Epithelial cell of prostate (primary cell): Measurements from ENCODE around the gene TAF6.

ENCODE experiments used
- DNase-seq: peaks from one replicate; pipeline ENCODE4 v3.0.0-alpha.2; 2011; ENCODE audit warnings: low read depth, low spot score
- H3K27ac ChIP-seq: fragments of 450-650 bp; 2 replicates; pipeline ENCODE4 v1.5.1; 2017; ENCODE audit warnings: mild to moderate bottlenecking

Gene TAF6

DNA sequence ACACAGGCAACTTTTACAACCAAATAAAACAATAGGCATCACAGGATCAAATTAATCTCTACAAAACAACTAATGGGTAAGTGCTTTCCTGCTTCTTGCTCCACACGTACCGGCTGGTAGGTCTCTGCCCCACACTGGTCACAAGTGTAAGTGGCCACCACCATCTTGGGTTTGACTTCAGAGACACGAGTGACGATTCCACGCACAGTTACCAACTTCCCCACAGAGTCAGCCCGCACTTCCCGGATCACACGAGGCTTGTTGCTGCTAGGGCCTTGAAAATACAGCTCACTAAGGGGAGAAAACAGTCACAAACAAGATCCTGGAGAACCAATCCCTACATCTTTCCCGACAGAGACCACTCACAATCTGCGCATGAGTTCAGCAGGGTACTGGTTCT is 20.2 kb downstream of the TAF6 start:
- H3K27ac ChIP-seq: no peak overlapping the region
- DNase-seq: no peak

DNA sequence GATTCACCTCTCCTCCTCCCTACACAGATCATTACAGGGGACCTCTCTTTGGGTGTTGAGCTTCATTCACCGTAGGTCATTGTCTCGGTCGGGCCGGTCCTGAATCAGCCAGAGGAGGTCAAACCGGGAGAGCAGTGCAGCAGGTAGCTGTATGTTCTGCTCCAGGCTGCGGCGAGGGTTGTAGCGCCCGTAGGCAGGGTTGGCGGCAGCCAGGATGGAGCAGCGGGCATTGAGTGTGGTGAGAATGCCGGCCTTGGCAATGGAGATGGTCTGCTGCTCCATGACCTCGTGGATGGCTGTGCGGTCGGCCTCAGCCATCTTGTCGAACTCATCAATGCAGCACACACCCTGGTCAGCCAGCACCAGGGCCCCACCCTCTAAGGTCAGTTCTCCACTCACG is 23.5 kb downstream of the TAF6 start:
- no peak for DNase-seq
- H3K27ac ChIP-seq: no peak overlapping the region

DNA sequence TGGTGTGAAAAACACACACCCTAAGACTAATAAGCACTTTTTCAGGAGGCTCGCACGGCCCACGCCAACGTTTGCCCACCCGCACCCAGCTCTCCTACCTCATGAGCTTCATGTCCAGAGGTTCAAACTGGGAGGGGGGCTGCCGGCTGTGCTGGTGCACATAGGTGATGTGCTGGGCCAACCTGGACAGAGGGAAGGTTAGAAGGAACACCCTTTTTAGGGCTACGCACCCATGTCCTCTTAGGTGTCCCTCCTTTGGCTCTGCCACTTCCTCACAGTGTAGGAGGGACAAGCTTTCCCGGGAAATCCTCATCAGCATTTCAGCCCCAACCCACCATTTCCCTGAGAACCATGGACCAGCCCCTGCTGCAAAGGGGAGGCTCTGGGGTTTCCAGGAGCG is 23.9 kb downstream of the TAF6 start:
- no peak for DNase-seq
- no peak overlapping the region for H3K27ac ChIP-seq

DNA sequence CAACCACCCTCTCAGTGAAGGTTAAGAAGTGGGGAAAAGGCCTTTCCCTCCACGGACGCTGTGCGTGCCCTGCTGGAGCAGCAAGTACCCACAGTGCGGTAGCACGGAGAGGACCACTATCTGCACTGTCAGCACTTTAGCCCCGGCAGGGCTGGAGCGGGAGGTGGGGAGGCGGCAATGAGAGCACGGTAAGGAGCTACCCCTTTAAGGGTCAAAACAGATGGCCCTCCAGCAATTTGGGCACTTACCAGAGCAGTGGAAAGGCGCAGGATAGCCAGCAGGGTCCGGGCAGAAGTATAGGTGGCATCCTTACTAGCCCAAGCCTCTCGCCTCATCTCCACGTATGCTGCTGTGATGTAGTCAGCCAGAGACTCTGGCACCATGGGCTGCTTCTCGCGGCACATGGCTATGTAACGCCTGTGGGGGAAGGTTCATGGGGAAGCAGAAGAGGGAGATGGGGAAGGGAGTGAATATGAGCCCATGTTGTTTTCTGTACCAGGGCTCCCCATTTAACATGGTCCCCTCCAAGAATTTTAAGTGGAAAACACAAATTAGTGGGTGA is 25.2 kb downstream of the TAF6 start:
- H3K27ac ChIP-seq: no peak overlapping the region
- DNase-seq: no peak

DNA sequence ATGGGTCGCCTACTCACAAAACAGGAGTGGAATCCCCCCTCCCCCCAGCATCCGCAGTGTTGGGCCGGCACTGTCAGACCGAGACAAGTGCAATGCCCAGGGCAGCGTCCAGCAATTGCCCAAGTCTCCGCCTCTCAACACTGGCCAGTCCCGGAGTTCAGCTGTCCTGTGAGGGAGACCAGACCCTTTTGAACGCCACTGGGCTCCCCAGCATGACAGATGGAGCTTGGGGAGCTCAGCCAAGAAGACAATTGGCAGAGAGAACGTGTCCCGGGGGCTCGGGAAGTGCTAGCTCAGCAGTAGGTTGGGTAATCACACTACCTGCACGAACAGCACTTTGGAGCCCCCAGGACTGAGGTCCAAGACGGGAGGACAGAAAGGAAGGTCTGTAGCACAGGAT is 25.7 kb downstream of the TAF6 start:
- DNase-seq: no peak
- H3K27ac ChIP-seq: no peak overlapping the region

DNA sequence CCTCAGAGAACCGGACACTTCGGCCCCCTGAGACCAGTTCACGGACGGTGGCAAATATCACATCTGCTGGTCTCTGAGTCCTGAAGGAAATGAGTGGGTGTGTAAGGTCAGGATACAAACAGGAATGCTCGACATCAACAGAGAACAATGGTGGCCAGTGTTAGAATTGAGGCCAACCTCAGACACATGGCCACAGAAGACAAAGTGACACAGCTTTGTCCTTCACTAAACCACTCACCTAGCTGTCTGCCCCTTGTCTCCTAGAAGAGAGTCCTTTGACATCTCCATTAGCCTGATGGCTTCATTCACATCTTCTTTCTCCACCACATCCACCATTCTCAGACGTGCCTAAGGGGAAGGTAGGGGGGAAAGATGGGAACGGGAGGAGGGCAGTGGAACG is 26.1 kb downstream of the TAF6 start:
- DNase-seq: no peak
- H3K27ac ChIP-seq: no peak overlapping the region

DNA sequence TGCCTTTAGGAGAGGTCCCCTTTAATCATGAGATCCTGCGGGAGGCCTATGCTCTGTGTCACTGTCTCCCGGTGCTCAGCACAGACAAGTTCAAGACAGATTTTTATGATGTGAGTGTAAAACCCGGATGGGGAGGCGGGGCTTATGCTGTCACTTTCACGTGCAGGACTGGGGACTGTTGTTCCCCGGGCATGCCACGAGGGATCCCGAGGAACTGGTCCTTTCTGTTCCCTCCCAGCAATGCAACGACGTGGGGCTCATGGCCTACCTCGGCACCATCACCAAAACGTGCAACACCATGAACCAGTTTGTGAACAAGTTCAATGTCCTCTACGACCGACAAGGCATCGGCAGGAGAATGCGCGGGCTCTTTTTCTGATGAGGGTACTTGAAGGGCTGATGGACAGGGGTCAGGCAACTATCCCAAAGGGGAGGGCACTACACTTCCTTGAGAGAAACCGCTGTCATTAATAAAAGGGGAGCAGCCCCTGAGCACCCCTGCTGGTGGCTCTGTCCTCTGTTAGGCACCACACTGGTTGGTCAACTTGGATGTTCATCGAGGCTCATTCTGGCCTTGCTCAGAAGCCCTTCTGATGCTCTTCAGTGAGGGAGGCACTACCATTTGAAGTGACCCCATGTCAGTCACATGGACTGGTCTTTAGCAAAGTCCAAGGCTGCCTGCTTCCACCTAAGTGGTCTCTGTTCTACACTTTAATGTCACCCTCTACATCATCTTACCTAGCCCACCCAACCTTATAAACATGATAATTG is 27.6 kb downstream of the TAF6 start:
- peak overlapping the region; percentile 94 for H3K27ac ChIP-seq

DNA sequence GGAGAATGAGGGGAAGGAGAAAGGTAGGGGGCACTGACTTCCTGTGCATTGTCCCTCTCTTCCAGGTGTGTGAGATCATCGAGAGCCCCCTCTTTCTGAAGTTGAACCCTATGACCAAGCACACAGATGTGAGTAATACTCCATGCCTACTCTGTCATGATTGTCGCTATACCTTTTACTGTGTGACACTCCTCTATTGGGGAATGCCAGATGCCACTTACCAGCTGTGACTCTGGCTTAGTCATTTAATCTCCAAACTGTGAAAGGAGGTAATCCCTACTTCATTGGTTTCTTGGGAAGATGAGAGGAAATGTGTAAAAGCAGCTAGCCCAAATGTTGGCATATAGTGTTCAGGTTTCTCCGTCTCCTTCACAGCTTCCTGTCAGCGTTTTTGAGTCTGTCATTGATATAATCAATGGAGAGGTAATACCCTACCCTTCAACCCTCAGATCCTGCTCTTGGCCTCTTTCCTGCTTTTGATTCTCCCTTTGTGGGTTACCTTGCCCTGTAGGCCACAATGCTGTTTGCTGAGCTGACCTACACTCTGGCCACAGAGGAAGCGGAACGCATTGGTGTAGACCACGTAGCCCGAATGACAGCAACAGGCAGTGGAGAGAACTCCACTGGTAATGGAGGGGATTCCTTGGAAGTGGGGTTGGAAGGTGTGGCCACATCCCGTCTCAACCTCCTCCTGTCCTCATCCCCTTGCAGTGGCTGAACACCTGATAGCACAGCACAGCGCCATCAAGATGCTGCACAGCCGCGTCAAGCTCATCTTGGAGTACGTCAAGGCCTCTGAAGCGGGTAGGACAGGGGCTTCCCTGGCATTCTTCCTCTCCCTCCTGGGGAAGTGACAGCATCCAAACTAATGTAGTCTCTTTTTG is 28.4 kb downstream of the TAF6 start:
- DNase-seq: no peak
- peak overlapping the region; percentile 94 for H3K27ac ChIP-seq

More for the DNA sequence above, 27.6 kb downstream of the TAF6 start:
- DNase-seq: no peak

DNA sequence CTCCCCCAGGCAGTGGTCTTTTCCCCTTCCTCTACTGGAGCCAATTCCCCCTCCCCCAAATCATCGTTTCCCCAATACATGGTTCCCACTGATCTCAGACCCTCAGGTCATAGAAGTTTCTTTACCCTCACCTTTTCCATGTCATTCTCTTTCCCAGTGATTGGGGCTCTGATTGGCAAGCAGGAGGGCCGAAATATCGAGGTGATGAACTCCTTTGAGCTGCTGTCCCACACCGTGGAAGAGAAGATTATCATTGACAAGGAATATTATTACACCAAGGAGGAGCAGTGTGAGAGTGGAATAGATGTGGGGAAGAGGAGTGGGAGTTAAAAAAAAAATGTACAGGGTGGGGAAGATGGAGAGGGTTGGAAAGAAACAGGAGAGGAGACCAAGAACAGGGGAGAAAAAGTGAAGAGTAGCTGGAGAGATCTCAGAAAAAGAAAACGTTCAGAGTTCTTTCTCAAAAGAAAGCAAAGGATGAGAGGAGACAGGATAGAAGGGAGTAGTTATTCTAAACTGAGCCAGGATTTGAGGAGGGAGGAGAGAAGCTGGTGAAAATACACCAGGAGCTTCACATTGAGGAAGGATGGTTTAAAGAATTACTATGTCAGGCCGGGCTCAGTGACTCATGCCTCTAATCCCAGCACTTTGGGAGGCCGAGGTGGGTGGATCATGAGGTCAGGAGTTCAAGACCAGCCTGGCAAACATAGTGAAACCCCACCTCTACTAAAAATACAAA is 29.5 kb downstream of the TAF6 start:
- DNase-seq: no peak
- H3K27ac ChIP-seq: peak overlapping the region; percentile 94

DNA sequence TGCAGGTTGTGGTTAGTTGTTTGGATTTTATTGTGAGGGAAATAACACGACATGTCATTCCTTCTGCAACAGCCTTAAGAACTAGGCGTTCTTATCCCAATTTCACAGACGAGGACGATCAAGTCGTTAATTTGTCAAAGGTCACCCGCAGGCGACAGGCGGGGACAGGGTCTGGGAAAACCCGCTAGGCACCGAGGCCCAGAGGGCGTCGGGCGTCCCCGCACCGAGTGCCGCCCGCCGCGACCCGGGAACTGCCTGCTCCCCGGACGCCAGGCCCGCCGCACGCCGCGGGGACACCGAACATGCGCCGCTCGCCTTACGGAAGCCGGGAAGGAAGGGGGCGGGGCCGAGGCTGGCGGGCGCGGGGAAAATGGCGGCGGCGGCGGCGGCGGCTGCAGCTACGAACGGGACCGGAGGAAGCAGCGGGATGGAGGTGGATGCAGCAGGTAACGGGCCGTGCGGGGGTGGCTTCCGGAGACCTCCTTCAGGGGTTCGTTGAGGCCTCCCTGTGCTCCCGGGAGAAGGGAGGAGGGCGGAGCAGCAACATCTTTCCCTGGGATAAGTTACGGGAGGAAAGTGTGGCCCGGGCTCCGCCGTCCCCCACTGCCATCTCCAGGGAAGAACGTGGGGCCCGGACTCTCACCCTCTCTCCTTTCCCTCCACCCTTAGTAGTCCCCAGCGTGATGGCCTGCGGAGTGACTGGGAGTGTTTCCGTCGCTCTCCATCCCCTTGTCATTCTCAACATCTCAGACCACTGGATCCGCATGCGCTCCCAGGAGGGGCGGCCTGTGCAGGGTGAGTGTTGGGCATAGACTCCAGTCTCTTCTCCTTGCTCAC is 30.3 kb downstream of the TAF6 start, which contains the start of gene COPS6:
Gene COPS6 (plus strand): TSS at position 349 of the 837 bp plus-strand sequence. CDS start 22 bp downstream, at position 371.
- no peak for DNase-seq
- H3K27ac ChIP-seq: peak within 1 kb of the TSS; percentile 94

DNA sequence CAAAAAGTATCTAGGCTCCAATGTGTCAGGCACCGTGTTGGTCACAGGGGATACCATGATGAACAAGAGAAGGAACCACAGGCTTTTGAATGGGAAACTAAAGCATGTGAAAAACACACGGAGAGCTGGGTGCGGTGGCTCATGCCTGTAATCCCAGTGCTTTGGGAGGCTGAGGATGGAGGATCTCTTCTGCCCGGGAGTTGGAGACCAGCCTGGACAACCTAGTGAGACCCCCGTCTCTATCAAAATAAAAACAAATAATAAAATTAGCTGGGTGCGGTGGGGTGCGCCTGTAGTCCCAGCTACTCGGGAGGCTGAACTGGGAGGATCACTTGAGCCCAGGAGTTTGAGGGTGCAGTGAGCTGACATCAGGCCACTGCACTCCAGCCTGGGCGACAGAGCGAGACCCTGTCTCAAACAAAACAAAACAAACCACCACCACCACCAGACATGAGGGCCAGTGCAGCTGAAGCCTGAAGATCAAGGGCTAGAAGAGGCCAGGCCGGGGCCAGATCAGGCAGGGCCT is 31.0 kb downstream of the TAF6 start:
- peak overlapping the region; percentile 94 for H3K27ac ChIP-seq

DNA sequence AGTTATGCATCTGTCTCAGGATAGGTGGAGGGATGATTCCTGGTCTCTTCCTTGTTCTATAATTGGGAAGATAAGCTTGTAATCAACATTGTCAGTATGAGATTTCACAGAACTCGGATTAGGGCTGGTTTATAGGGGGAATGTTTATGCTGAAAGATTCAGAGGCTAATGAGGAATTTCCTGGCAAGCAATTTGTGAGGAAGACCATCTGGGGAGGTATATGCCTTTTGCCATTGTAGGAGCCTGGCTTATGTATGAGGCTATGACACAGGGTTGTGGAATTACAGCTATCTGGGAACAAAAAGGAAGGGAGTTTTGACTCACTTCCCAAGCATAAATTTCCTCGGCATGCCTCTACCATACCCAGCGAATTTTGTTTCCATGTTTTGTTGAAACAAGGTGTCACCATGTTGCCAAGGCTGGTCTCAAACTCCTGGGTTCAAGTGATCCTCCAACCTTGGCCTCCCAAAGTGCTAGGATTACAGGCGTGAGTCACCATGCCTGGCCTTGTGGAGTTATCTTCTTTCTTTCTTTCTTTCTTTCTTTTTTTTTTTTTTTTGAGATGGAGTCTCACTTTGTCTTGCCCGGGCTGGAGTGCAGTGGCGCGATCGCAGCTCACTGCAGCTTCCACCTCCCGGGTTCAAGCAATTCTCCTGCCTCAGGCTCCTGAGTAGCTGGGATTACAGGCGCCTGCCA is 32.0 kb downstream of the TAF6 start:
- DNase-seq: no peak
- peak overlapping the region; percentile 94 for H3K27ac ChIP-seq

More for the DNA sequence above, 31.0 kb downstream of the TAF6 start:
- no peak for DNase-seq

DNA sequence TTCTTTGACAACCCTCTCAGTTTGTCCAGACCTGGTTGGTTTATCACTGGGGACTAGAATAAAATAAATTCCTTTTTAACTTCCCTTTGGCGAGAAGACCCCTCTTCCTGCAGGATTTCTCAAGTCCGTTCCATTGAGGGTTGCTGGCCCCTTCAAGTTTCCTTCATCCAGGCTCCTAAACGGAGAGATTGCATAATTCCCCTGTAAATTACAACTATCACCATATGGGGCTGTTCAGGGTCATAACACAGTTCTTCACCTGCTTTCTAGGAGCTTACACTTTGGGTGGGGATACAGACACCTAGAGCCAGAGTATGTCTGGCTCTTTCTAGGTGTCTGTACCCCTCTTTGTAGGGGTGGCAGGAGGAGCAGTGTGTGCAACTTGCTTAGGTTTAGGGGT is 33.6 kb downstream of the TAF6 start:
- no peak for DNase-seq
- H3K27ac ChIP-seq: no peak overlapping the region

DNA sequence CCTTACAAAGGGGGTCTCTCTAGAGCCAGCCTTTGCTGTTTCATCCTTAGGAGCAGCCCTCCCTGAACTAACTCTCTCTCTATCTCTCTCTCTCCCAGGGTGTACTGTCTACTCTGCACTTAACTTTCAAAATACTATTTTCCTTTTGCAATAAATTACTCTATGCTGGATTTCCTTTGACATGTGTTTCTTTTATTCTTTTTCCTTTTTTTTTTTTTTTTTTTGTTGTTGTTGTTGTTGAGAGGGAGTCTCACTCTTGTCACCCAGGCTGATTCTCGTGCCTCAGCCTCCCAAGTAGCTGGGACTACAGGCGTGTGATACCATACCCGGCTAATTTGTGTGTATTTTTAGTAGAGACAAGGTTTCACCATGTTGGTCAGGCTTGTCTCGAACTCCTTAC is 36.2 kb downstream of the TAF6 start:
- peak overlapping the region; percentile 59 for H3K27ac ChIP-seq
- no peak for DNase-seq

DNA sequence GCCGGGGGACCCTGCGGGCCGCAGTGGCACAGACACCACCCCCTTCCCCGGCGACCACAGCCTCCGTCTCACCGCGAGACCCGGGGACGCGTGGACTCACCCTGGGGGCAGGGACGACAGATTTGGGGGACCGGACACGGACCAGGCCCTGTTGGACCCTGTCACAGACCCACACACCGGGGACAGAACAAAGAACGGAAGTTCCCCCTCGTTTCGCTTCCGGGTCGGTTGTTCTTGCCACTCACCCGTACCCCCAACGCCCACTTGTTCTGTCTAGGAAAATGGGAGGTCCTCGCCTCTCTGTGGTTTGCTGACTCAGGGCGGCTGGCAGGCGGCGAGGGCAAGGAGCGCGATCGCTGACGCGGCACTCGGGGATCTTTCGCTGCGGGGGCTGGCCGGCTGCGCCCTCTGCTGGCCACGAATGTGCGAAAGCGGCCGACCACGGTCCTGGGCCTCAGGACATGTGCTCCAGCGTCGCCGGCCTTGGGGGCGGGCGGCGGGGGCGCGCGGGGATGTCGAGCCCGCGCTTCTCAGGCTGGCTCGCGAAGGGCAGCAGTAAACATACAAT is 37.5 kb downstream of the TAF6 start, which contains the start of gene ZNF3:
Gene ZNF3 (minus strand): TSS at position 189 of the 568 bp plus-strand sequence. CDS start 4,366 bp downstream, outside the sequence.
- DNase-seq: peak; percentile 92
- H3K27ac ChIP-seq: peak within 1 kb of the TSS; percentile 59

DNA sequence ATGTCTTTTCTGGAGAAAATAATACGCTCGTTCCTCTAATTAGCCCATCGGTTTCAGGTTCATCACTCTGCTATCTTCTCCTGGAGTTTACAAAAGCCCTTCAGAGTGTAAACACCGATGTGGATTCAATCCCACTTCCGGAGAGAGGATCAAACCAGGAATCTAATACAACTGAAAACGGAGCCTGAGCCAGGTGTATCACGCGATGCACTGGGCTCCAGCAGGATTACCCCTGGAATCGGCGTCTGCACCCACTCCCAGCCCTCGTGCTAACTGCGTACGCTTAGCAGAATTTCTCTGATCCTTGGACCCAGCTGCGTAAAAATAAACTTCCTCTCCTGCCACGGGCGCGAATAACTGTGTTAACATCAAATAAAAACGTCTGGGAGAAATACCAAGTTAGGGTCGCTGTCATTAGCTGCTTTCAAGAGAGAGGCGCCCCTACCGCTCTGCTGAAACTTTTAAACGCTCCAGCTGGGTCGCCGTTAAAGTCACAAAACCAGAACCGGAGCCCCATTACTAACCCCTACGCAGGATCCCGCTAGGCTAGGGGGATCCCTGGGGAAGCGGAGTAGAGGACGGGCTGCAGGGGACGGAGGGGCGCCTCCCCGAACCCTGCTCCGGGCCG is 38.1 kb downstream of the TAF6 start:
- H3K27ac ChIP-seq: peak overlapping the region; percentile 59
- DNase-seq: no peak

DNA sequence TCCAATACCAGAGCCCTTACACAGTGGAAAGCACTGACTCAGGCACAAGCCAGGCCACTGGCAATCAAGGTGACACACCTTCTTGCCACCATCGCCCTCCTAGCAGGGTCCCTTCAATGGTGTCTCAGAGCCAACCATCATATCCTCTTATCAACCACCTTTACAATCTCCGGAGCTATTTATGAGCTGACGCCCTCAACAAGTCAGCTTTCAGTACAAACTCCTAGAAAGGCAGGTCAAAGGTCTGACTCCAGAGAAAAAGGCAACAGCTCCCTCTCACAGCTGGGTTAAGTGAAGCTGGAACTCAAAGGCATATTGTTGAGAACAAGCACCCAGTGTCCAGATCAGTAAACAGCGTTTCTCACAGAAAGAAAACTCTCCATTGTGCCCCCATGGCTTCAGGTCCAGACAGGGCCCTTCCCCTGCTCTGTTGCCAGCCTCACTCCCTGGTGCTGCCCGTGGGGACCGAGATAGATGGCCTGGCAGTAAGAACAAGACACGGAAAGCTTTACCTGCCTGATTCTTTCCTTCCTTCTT is 40.1 kb downstream of the TAF6 start:
- DNase-seq: no peak
- no peak overlapping the region for H3K27ac ChIP-seq
